CD4-positive, alpha-beta T cell treated with Interleukin-21 for 1 hour (primary cell): ENCODE data around the gene LCN15.
"Not testable (repeated sequence)": the region's sequence is repeated elsewhere in the genome, so short reads cannot be mapped to it uniquely, and the experiment has no call there.

Experiments
- DNase-seq: peaks from one replicate; pipeline ENCODE4 v3.0.0-alpha.2; 2020

Gene LCN15

GRCh38 chr9:136719195-136719880 is 45.0 kb downstream of the LCN15 start:
- DNase-seq: peak; percentile 35

DNA sequence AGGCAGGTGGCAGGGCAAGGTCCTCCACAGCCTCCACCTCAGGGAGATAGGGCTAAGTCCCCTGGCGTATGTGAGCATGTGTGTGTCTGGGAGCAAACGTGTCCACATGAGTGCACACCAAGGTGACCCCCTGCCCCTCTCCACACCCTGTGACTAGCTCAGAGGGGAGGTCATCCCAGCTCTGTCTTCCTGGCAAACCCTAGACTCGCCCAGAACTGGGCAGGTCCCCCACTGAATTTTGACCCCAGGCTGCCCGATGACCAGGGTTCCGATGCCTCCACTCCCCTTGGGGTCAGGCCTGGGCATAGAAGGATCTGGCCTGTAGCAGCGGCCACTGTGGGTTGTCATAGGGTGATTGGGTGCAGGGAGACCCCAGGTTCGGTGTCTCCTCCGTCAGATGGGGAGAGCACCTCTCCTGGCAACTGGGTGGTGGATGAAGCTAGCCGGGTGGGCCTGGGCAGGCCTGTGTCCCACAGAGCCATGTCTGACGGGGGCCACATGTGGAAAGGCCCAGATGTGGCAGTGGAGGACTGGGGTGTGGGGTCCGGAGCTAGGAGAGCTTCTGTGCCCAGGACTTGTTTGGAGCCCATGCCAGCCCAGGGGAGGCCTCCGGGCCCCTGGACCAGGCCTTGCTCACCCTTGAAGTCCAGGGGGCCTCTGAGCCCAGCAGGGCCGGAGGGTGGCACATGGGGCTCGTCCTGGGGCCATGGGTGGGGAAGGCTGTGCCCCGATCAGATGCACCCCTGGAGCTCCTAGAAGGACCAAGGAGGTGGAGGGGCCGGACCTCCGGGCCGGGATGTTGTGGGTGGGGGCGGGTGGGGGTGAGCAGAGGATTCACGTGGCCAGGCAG is 45.7 kb downstream of the LCN15 start:
- no peak for DNase-seq

DNA sequence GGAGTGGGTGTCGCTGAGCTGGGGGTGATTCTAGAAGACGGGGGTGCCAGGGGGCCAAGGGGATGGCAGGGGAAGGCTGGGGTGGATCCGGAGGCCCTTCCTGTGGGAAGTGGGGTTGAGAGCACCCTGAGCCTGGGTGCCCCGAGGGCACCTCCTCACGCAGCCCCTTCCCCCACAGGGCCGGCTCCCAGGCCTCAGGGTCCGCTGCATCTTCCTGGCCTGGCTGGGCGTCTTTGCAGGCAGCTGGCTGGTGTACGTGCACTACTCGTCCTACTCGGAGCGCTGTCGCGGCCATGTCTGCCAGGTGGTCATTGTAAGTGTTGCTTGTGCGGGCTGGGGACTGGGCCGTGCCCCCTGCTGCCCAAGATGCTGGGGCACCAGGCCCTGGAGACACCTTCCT is 46.9 kb downstream of the LCN15 start:
- no peak for DNase-seq

GRCh38 chr9:136714893-136715274 is 49.4 kb downstream of the LCN15 start:
- DNase-seq: no peak

- DNase-seq: no peak
Measured at GRCh38 chr9:136714096-136714892, 50.0 kb downstream of the LCN15 start.

- DNase-seq: no peak
Measured at GRCh38 chr9:136713550-136713949, 50.8 kb downstream of the LCN15 start.

DNA sequence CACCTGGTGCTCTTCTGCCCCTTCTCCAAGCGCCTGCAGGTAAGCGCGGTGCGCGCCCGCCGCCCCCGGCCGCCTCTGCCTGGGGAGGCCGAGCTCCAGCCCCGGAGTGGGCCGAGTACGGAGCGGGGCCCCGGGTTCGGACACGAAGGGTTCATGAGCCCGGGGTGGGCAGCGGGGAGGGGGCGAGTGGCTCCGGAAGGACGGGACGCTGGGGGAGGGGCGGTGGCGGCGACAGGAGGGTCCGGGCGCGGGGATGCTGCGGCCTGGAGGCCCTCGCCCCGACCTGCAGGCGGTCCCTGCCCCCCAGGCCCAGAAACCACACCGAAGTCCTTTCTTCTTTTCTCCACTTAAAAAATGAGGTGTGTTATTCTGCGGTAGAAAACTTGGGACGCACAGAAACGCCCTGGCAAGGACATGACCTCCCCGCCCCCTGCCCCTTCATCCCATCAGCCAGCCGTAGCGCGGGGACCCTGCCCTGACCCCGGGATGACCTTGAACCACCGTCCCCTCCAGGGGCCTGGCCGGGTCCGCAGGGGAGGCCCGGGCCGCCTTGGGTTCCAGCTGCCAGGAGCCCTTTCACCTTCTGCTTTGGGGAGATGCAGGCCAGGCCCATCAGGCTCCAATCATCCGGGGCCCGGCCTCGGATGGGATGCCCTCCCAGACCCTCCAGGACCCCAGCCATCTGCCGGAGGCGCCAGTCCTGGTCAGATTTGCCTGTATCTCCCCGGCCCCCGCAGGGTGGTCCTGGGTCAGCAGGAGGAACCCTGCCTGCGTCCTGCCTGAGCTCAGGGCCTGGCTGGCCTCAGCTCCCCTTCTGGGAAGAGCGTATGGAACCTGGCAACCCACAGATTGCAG is 51.4 kb downstream of the LCN15 start:
- DNase-seq: no peak

DNA sequence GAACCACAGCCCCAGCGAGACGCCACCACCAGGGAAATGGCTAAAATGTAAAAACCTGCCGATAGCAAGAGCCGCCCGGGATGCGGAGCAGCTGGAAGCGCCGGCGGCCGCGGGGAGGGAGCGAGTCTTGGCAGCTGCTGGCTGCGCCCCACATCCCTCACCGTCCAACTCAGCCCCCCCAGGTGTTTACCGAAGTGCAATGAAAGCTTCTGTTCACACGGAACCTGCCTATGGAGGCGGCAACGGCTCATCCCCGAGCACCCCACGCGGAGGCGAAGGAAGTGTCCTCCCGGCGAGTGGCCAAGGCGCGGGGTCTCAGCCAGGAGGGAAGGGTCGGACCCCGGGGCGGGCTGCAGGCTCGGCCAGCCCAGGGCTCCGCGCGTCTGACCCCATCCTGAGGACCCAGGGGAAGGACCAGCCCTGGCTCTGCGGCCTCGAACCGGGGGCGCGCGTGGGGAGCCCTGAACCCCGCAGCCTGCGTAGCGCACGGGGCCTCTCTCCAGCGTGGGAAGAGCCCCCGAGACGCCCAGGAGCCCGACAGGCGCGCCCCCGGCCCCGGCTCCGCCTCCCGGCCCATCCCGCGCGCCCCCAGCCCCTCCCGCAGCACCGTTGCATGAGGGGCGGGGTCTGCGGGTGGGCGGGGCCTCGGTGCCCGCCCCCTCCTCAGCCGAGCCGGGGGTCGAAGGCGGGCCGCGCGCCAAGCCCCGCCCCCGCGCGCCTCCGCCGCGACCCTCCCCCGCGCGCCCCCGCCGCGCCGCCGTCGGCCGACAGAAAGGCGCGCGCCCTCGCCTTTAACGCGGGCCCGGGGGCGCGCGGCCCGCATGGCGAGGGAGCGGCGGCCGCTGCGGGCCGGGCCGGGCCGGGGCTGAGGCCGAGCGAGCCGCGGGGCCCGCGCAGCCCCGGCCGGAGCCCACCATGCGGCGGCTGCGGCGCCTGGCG is 52.3 kb downstream of the LCN15 start, which contains the start of gene DIPK1B:
TSS of gene DIPK1B (plus strand) at position 822 of the 939 bp plus-strand sequence. CDS start at position 916, 94 bp downstream.
- DNase-seq: no peak

DNA sequence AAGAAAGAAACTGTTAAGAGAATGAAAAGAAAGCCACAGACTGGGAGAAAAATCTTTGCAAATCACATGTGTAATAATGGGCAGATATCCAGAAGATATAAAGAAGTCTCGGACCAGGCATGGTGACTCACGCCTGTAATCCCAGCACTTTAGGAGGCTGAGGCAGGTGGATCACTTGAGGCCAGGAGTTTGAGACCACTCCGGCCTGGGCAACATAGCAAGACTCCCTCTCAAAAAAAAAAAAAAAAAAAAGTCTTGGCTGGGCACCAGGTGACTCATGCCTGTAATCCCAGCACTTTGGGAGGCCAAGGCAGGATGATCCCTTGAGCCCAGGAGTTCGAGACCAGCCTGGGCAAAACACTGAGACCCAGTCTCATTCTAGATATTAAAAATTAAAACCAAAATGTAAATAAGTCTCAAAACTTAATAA is 53.1 kb downstream of the LCN15 start:
- DNase-seq: not testable (repeated sequence)

DNA sequence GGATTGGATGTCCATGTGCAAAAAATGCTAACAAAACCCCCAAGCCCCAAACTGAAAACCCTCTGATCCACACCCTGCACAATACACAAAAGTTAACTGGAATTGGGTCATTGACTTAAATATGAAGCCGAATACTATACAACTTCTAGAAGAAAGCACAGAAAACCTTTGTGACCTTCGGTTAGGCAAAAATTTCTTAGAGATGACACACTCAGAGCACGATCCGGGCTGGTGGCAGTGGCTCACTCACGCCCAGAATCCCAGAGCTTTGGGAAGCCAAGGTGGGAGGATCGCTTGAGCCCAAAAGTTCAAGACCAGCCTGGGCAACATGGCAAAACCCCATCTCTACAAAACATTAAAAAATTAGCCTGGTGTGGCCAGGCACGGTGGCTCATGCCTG is 53.8 kb downstream of the LCN15 start:
- DNase-seq: no peak
